ENCODE measurements around the gene MYO16.

DNA sequence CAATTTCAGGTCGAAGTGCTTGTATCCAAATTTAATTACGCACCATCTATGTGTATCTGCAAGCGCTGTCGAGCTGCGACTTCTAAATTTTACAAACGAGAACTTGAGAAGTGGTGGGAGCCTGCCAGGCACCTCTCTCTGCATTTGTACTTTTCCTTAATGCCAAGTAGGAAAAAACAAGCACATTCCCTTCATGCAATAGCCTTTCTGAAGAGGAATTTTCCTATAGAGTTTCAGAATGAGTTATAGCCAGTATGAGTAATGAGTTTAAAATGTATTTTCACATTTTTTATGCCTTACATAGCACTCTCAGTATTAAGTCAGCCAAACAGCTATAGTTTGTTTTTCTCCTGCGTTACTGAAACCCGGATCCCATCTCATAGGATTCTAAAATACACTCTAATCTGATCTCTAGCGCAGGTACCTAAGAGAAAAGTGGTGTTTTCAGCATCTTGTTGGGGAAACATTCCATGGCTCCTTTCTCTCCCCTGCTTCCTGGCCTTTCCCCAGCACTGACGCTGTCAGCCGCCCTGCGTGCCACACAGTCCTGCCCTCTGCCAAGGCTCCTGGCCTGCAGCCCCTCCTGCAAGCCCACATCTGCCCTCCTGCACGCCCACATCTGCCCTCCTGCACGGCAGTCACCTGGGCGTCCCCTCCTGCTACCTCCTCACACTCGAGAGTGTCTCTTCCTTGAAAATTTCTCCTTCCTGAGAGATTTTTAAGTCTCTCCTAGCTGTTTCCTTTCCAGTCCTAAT is 526.9 kb downstream of the MYO16 start:
- TF ChIP-seq, protein P1, sequence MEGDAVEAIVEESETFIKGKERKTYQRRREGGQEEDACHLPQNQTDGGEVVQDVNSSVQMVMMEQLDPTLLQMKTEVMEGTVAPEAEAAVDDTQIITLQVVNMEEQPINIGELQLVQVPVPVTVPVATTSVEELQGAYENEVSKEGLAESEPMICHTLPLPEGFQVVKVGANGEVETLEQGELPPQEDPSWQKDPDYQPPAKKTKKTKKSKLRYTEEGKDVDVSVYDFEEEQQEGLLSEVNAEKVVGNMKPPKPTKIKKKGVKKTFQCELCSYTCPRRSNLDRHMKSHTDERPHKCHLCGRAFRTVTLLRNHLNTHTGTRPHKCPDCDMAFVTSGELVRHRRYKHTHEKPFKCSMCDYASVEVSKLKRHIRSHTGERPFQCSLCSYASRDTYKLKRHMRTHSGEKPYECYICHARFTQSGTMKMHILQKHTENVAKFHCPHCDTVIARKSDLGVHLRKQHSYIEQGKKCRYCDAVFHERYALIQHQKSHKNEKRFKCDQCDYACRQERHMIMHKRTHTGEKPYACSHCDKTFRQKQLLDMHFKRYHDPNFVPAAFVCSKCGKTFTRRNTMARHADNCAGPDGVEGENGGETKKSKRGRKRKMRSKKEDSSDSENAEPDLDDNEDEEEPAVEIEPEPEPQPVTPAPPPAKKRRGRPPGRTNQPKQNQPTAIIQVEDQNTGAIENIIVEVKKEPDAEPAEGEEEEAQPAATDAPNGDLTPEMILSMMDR (IDR thresholded peaks at IDR 0.05): no peak
- peak in 1 of 2 donors; percentile 10 for TF ChIP-seq POLR2A (IDR thresholded peaks at IDR 0.05)
